Breast epithelium (tissue), 4 donors: ENCODE measurements around the gene PRRT1. TPM values are rescaled to one million over a fixed set of nuclear protein-coding genes. Genes with fewer than 3 reads are reported as not detected.
A peak's percentile ranks its signal among the peaks of the same experiment; 100 is the strongest.

Experiments
- DNase-seq, 2 donors: peaks; one replicate each; pipeline ENCODE4 v3.0.0-alpha.2; 2019; ENCODE audit warnings: low spot score in 2 of 2
- H3K27ac ChIP-seq, 2 donors: fragments of 200-600 bp; sonication (generic) in 1 of 2; one replicate each; pipeline ENCODE4 v1.5.1; 2016 to 2019; ENCODE audit warnings: mild to moderate bottlenecking in 1 of 2
- H3K27me3 ChIP-seq, 2 donors: fragments of 200-600 bp; sonication (generic) in 1 of 2; one replicate each; pipeline versions ENCODE4 v1.5.1 to v1.6.0; 2017 to 2019; ENCODE audit warnings: control low read depth in 1 of 2, mild to moderate bottlenecking in 1 of 2
- H3K36me3 ChIP-seq: fragments of 200-600 bp; one replicate; pipeline ENCODE4 v1.5.1; 2019
- H3K4me1 ChIP-seq, 2 donors: fragments of 200-600 bp; sonication (generic); one replicate each; pipeline ENCODE4 v1.5.1; 2016 to 2019; ENCODE audit warnings: control low read depth in 1 of 2
- H3K4me3 ChIP-seq, 3 donors: fragments of 200-600 bp; sonication (generic); 1 replicate in 2 of 3; 2 replicates in 1 of 3; pipeline ENCODE4 v1.5.1; 2016 to 2019; ENCODE audit warnings: mild to moderate bottlenecking in 3 of 3, moderate library complexity in 2 of 3
- H3K9me3 ChIP-seq, 2 donors: fragments of 200-600 bp; sonication (generic) in 1 of 2; one replicate each; pipeline ENCODE4 v1.5.1; 2016 to 2019; ENCODE audit warnings: control low read depth in 1 of 2
- CTCF ChIP-seq, 3 donors: fragments of 450-650 bp; IDR thresholded peaks; one replicate each; pipeline ENCODE4 v1.5.1; 2016 to 2017; ENCODE audit warnings: antibody characterized with exemption in 3 of 3, mild to moderate bottlenecking in 3 of 3, moderate library complexity in 3 of 3
- POLR2A ChIP-seq: fragments of 450-650 bp; IDR thresholded peaks from one replicate; pipeline ENCODE4 v1.6.1; 2016; ENCODE audit warnings: antibody characterized with exemption, mild to moderate bottlenecking, moderate library complexity
- POLR2AphosphoS5 ChIP-seq, 3 donors: sonication (generic); formaldehyde crosslinking; IDR thresholded peaks; one replicate each; pipeline ENCODE4 v1.6.1; 2017; ENCODE audit warnings: antibody characterized with exemption in 3 of 3
- intact Hi-C: fragments of 100-400 bp; cut with DNase I; formaldehyde crosslinking; loops from one replicate; pipeline ENCODE4 v1.15.1; 2023; ENCODE audit warnings: low total_unique reads
- total RNA-seq, 3 donors: library from RNA; depleted of rRNA; stranded (reverse); fragments of >200 nt; gene quantifications; one replicate each; pipeline ENCODE4 v1.1.0, GENCODE V29; 2016

The PRRT1 gene
- total RNA-seq, 3 donors from 2014 or later = 0.48 to 2.8 (median 1.3) TPM

DNA sequence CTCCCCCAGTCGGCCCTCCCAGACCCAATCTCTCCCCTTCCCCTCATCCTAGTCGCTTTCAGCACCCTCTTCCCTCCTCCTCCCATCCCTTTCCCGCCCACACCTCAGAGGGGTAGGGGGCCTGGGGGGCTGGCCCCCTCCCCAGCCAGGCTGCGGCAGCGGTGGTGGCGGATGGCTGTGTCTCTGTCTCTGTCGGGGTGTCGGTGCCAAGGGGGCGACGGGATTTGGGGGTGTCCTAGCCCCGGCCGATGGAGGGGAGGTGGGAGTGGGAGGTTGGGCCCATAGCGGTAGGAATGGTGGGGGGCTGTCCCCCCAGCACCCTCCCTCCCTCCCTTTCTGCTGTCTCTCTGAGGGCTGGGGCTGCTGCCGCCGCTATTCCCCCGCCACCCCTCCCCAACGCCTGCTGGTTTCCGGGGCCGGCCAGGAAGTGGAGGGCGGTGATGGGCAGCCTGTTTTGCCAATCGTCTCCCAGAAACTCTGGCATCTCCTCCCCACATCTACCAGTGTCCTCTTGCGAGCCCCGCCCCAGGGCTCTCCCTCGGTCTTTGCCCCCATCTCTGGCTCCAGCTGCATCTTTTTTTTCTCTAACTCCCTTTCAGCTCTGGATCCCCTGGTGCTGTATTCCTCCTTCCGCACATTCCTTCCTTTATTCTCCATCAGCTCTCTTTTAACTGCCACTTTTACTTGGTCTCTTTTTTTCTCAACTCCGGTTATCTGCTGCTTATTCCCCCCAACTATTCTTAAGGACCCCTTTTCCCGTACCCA is 24.2 kb upstream of the PRRT1 start, which contains the start of gene AGPAT1:
AGPAT1 (minus strand) TSS at position 374 of the 765 bp plus-strand sequence. CDS start 4,588 bp downstream, outside the sequence.
- H3K27ac ChIP-seq = peak within 1 kb of the TSS; percentile 95 to 98
- H3K9me3 ChIP-seq = no peaks in the 10 kb centered on the region
- peaks cover 0 to 34% of the 10 kb centered on the region in 2 donors for H3K4me1 ChIP-seq
- no peaks in the 10 kb centered on the region for H3K27me3 ChIP-seq
- peak; percentile 94 for DNase-seq
- no peak for TF ChIP-seq CTCF (IDR thresholded peaks at IDR 0.05)
- peak; percentile 51 for TF ChIP-seq POLR2A
- peak; percentile 73 to 89 (median 81) for TF ChIP-seq POLR2AphosphoS5 (IDR thresholded peaks at IDR 0.05)
- intact Hi-C loops = no loop called here
- no peaks in the 10 kb centered on the region for H3K36me3 ChIP-seq
- H3K4me3 ChIP-seq = peak within 1 kb of the TSS; percentile 72 to 91 (median 91)

DNA sequence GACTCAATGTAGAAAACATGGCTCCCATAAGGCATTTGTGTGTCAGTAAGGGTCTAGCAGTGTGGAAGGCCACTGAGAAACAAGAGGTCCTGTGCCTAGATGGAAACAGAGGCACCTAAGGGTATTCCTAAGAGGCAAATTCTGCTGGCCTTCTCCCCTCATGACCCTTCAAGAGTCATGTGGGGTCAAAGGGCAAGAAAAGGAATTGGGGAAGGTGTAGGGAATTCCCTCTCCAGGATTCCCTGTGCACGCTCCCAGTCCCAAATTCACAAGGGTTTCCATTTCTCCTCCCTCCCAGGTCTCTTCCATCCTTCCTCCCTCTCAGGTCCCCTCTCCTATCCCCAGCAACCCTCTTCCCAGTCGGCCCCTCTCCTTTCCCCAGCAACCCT is 23.6 kb upstream of the PRRT1 start:
- TF ChIP-seq CTCF (IDR thresholded peaks at IDR 0.05) (no peak), POLR2AphosphoS5 (IDR thresholded peaks at IDR 0.05) (no peak), POLR2A (no peak)
- H3K4me3 ChIP-seq = peak overlapping the region; percentile 72 to 91 (median 91)
- no peaks in the 10 kb centered on the region for H3K36me3 ChIP-seq
- DNase-seq = no peak
- intact Hi-C loops = no loop called here
- no peaks in the 10 kb centered on the region for H3K27me3 ChIP-seq
- peaks cover 0 to 34% of the 10 kb centered on the region in 2 donors for H3K4me1 ChIP-seq
- no peaks in the 10 kb centered on the region for H3K9me3 ChIP-seq
- peak overlapping the region; percentile 93 to 98 for H3K27ac ChIP-seq

- TF ChIP-seq CTCF (IDR thresholded peaks at IDR 0.05) (no peak), POLR2A (no peak), POLR2AphosphoS5 (IDR thresholded peaks at IDR 0.05) (no peak)
- Histone ChIP-seq H3K4me3 (no peak overlapping the region), H3K4me1 (peaks cover 0 to 30% of the 10 kb centered on the region in 2 donors), H3K9me3 (no peaks in the 10 kb centered on the region), H3K27me3 (no peaks in the 10 kb centered on the region), H3K27ac (no peak overlapping the region), H3K36me3 (no peaks in the 10 kb centered on the region)
- DNase-seq = no peak
- intact Hi-C loops = no loop called here
Measured at GRCh38 chr6:32174416-32174815, 22.7 kb upstream of the PRRT1 start.

DNA sequence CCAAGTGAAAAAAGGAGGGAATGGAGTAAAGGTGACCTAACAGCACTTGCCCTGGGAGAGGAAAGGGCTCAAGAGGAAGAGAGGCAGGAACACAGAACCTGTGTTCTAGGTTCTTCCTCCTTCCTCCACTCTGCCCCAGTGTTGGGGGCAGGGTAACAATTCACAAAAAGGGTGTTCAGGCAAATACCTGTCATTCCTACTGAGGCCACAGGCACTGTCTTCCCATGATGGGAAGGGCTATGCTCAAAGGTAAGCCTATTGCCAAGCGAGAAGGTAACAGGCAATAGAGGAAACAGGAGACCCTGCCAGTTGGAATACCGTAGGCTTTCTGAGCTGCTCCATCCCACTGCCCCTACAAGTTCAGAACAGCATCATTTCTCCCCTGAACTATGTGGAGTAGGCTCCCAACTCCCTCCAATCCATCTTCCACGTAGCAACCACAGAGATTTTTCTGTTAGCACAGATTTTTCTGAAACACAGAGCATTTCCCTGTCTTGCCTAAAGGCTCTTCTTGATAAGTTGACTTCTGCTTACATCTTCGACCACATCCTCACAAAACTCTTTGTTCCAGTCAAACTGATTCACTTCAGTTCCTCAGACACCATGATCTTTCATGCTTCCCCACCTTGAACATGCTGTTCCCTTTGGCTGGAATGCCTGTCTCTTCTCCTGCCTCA is 21.4 kb upstream of the PRRT1 start:
- intact Hi-C loops = no loop called here
- Histone ChIP-seq H3K27ac (peak overlapping the region; percentile 46 to 53), H3K9me3 (no peaks in the 10 kb centered on the region), H3K36me3 (no peaks in the 10 kb centered on the region), H3K4me3 (no peak overlapping the region), H3K27me3 (no peaks in the 10 kb centered on the region), H3K4me1 (peaks cover 0 to 24% of the 10 kb centered on the region in 2 donors)
- DNase-seq = no peak
- TF ChIP-seq POLR2AphosphoS5 (IDR thresholded peaks at IDR 0.05) = no peak
- TF ChIP-seq POLR2A = no peak
- no peak for TF ChIP-seq CTCF (IDR thresholded peaks at IDR 0.05)

GRCh38 chr6:32171234-32171633 is 19.5 kb upstream of the PRRT1 start:
- Histone ChIP-seq H3K27me3 (no peaks in the 10 kb centered on the region), H3K27ac (no peak overlapping the region), H3K9me3 (no peaks in the 10 kb centered on the region), H3K4me1 (peaks cover 0 to 16% of the 10 kb centered on the region in 2 donors), H3K4me3 (no peak overlapping the region), H3K36me3 (no peaks in the 10 kb centered on the region)
- DNase-seq = no peak
- intact Hi-C loops = no loop called here
- TF ChIP-seq POLR2AphosphoS5 (IDR thresholded peaks at IDR 0.05) (no peak), CTCF (IDR thresholded peaks at IDR 0.05) (no peak), POLR2A (no peak)
